ENCODE results near the gene TGDS. TPM values are rescaled to one million over a fixed set of nuclear protein-coding genes. Genes with fewer than 3 reads are reported as not detected.
A peak's percentile ranks its signal among the peaks of the same experiment; 100 is the strongest.

TGDS gene
- total and polyA plus RNA-seq, 2 experiments from 2014 or later = 14.2 to 18.3 TPM

DNA sequence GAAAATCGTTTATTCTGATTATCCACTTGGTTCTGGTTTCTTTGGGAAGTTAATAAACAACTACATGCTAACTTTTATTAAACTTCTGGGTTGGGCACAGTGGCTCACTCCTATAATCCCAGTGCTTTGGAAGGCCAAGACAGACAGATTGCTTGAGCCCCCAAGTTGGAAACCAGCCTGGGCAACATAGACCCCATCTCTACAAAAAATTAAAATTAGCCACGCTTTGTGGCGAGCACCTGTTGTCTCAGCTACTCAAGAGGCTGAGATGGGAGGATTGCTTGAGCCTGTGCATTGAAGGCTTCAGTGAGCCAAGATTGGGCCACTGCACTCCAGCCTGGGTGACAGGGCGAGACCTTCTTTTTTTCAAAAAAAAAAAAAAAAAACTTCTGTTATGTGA lies 27.4 kb upstream of the TGDS start:
- Histone ChIP-seq H3F3A (ENCODE audit: insufficient read depth) (no peaks in the 10 kb centered on the region; the same call in 1 of the 2 replicates), H3K9ac (no peak overlapping the region), H3K27me3 (replicated peaks; ENCODE audit: insufficient read depth) (no peaks in the 10 kb centered on the region), H3K27ac (no peak overlapping the region), H4K20me1 (ENCODE audit: insufficient read depth) (no peaks in the 10 kb centered on the region), H3K36me3 (ENCODE audit: low read depth) (peaks cover 75% of the 10 kb centered on the region), H2AFZ (no peak overlapping the region), H3K4me2 (ENCODE audit: unreplicated experiment) (no peak overlapping the region), H3K79me2 (ENCODE audit: insufficient read depth) (no peaks in the 10 kb centered on the region), H3K9me2 (ENCODE audit: insufficient read depth) (no peaks in the 10 kb centered on the region), H3K9me3 (ENCODE audit: low read depth) (no peaks in the 10 kb centered on the region), H3K4me1 (ENCODE audit: insufficient read depth) (no peaks in the 10 kb centered on the region), H3K4me3 (no peak overlapping the region)
- no peak for TF ChIP-seq EZH2 (IDR thresholded peaks at IDR 0.05; ENCODE audit: insufficient read depth, poor library complexity, severe bottlenecking)
- in situ Hi-C loops (cut with MboI) = no loop called here
- 87 to 90% methylated on average over 4 of the region's 4 CpGs for WGBS, 2 experiments (ENCODE audit: low coverage in 1 of 2, low lambda C conversion rate in 2 of 2, missing lambda C conversion rate in 2 of 2)
- no peak for DNase-seq

DNA sequence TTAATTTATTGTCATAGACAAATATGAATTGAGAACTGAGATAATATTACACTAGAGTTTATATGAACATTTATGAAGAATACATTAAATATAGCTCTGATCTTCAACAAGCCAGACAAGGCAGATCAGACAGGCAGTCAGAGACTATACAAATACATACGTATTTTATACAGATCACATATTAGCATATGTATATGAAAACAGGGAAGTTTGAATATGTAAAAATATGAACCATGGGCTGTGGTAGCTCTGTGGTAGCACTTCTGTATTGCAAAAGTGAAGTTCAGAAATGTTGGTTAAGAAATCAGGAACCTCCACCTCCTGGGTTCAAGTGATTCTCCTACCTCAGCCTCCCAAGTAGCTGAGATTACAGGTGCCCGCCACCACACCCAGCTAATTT lies 26.4 kb upstream of the TGDS start:
- TF ChIP-seq EZH2phosphoT487 (IDR thresholded peaks at IDR 0.05; ENCODE audit: insufficient read depth, low read depth) (no peak), EZH2 (IDR thresholded peaks at IDR 0.05; ENCODE audit: insufficient read depth, poor library complexity, severe bottlenecking) (no peak)
- Histone ChIP-seq H3K27ac (no peak overlapping the region), H3K4me1 (ENCODE audit: insufficient read depth) (no peaks in the 10 kb centered on the region), H3K36me3 (ENCODE audit: low read depth) (peaks cover 66% of the 10 kb centered on the region), H3K79me2 (ENCODE audit: insufficient read depth) (peaks cover 9% of the 10 kb centered on the region; the same call in 1 of the 2 replicates), H3K4me3 (no peak overlapping the region), H4K20me1 (ENCODE audit: insufficient read depth) (no peaks in the 10 kb centered on the region), H2AFZ (no peak overlapping the region), H3K4me2 (ENCODE audit: unreplicated experiment) (no peak overlapping the region), H3K9me3 (ENCODE audit: low read depth) (no peaks in the 10 kb centered on the region), H3K27me3 (replicated peaks; ENCODE audit: insufficient read depth) (no peaks in the 10 kb centered on the region), H3F3A (ENCODE audit: insufficient read depth) (no peaks in the 10 kb centered on the region; the same call in 1 of the 2 replicates), H3K9me2 (ENCODE audit: insufficient read depth) (no peaks in the 10 kb centered on the region), H3K9ac (no peak overlapping the region)
- 92 to 96% methylated on average over 2 of the region's 2 CpGs for WGBS, 2 experiments (ENCODE audit: low coverage in 1 of 2, low lambda C conversion rate in 2 of 2, missing lambda C conversion rate in 2 of 2)
- in situ Hi-C loops (cut with MboI) = no loop called here
- no peak for DNase-seq

DNA sequence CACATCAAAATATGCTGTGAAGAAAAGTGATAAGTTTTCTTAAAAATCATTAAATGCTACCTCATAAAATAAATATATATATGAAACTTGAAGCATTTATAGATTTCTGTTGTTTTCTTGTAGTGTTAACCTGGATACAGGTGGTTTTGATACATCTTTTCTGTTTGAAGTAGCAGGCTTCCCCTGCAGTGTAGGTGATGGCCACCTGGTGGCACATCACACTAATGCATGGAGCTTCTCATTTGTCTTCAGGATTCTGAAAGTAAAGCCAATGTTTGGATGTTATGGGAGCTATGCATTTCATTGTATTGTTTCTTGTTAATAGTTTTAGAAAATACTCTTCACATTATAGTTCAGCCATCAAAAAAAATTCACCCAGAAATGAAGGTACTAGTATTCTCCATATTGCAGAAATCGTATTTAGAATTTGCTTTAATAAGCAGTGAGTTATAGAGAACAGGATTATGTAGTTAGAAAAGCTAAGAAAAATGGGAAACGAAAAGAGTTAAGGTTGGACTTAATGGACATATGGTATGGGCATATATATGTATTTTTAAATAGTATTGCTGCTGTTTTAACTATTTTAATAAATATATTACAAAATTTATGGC lies 24.4 kb upstream of the TGDS start:
- Histone ChIP-seq H3K79me2 (ENCODE audit: insufficient read depth) (peaks cover 24% of the 10 kb centered on the region), H3K27ac (no peak overlapping the region), H3K36me3 (ENCODE audit: low read depth) (peaks cover 48% of the 10 kb centered on the region), H3K4me2 (ENCODE audit: unreplicated experiment) (no peak overlapping the region), H3F3A (ENCODE audit: insufficient read depth) (no peaks in the 10 kb centered on the region; the same call in 1 of the 2 replicates), H3K4me3 (no peak overlapping the region), H3K27me3 (replicated peaks; ENCODE audit: insufficient read depth) (no peaks in the 10 kb centered on the region), H3K9me3 (ENCODE audit: low read depth) (no peaks in the 10 kb centered on the region), H3K9ac (no peak overlapping the region), H4K20me1 (ENCODE audit: insufficient read depth) (no peaks in the 10 kb centered on the region), H2AFZ (no peak overlapping the region), H3K4me1 (ENCODE audit: insufficient read depth) (no peaks in the 10 kb centered on the region), H3K9me2 (ENCODE audit: insufficient read depth) (no peaks in the 10 kb centered on the region)
- TF ChIP-seq EZH2 (IDR thresholded peaks at IDR 0.05; ENCODE audit: insufficient read depth, poor library complexity, severe bottlenecking) = no peak
- TF ChIP-seq EZH2phosphoT487 (IDR thresholded peaks at IDR 0.05; ENCODE audit: insufficient read depth, low read depth) = no peak
- in situ Hi-C loops (cut with MboI) = no loop called here
- WGBS, 2 experiments (ENCODE audit: low coverage in 1 of 2, low lambda C conversion rate in 2 of 2, missing lambda C conversion rate in 2 of 2) = 61 to 74% methylated on average over 2 of the region's 2 CpGs
- DNase-seq = peak; percentile 53

- in situ Hi-C loops (cut with MboI) = no loop called here
- H2AFZ ChIP-seq = no peak overlapping the region
- WGBS, 2 experiments (ENCODE audit: low coverage in 1 of 2, low lambda C conversion rate in 2 of 2, missing lambda C conversion rate in 2 of 2) = 75 to 77% methylated on average over 4 of the region's 4 CpGs
- no peaks in the 10 kb centered on the region for H3K4me1 ChIP-seq (ENCODE audit: insufficient read depth)
- H3K36me3 ChIP-seq (ENCODE audit: low read depth) = peaks cover 34% of the 10 kb centered on the region
- no peaks in the 10 kb centered on the region for H3K9me2 ChIP-seq (ENCODE audit: insufficient read depth)
- no peaks in the 10 kb centered on the region; the same call in 1 of the 2 replicates for H3F3A ChIP-seq (ENCODE audit: insufficient read depth)
- DNase-seq = peak; percentile 41
- H3K4me3 ChIP-seq = no peak overlapping the region
- H3K27ac ChIP-seq = no peak overlapping the region
- no peak overlapping the region for H3K9ac ChIP-seq
- peaks cover 50% of the 10 kb centered on the region for H3K79me2 ChIP-seq (ENCODE audit: insufficient read depth)
- 0 out of 2 replicates have a peak, but pooled peaks cover 3% of the 10 kb centered on the region for H4K20me1 ChIP-seq (ENCODE audit: insufficient read depth)
- H3K9me3 ChIP-seq (ENCODE audit: low read depth) = no peaks in the 10 kb centered on the region
- no peak overlapping the region for H3K4me2 ChIP-seq (ENCODE audit: unreplicated experiment)
- TF ChIP-seq EZH2 (IDR thresholded peaks at IDR 0.05; ENCODE audit: insufficient read depth, poor library complexity, severe bottlenecking) (no peak), EZH2phosphoT487 (IDR thresholded peaks at IDR 0.05; ENCODE audit: insufficient read depth, low read depth) (no peak)
- no peaks in the 10 kb centered on the region for H3K27me3 ChIP-seq (replicated peaks; ENCODE audit: insufficient read depth)
These were observed 21.5 kb upstream of the TGDS start for GRCh38 chr13:94617389-94618000.

Measured in GM23248 (cell line).